AG09309 (cell line): ENCODE data around the gene PPIE.

Experiments used
- DNase-seq: peaks from one replicate; pipeline ENCODE4 v3.0.0-alpha.2; 2010; ENCODE audit warnings: low read depth
- H3K4me3 ChIP-seq: 2 replicates; pipeline ENCODE4 v1.5.1; 2011; ENCODE audit warnings: mild to moderate bottlenecking, low read depth, low read length, moderate library complexity; ENCODE audit not compliant: control insufficient read depth
- CTCF ChIP-seq: IDR thresholded peaks from 2 replicates; pipeline ENCODE4 v1.5.1; 2011; ENCODE audit warnings: mild to moderate bottlenecking, low read depth, low read length, inconsistent platforms; ENCODE audit not compliant: insufficient read depth, control insufficient read depth; ENCODE audit errors: missing control alignments

PPIE gene

GRCh38 chr1:39802496-39803260 lies 64.0 kb downstream of the PPIE start:
- DNase-seq: no peak
- TF ChIP-seq CTCF: no peak
- no peak overlapping the region for H3K4me3 ChIP-seq

GRCh38 chr1:39805385-39805784 lies 66.7 kb downstream of the PPIE start:
- no peak overlapping the region for H3K4me3 ChIP-seq
- no peak for DNase-seq
- TF ChIP-seq CTCF: no peak

GRCh38 chr1:39808784-39809517 lies 70.3 kb downstream of the PPIE start:
- TF ChIP-seq CTCF: no peak
- no peak for DNase-seq
- H3K4me3 ChIP-seq: no peak overlapping the region

GRCh38 chr1:39812913-39813312 lies 74.2 kb downstream of the PPIE start:
- H3K4me3 ChIP-seq: no peak overlapping the region
- DNase-seq: no peak
- TF ChIP-seq CTCF: no peak
